CD4-positive, alpha-beta T cell (primary cell): ENCODE results near the gene ZNF787. TPM values are rescaled to one million over a fixed set of nuclear protein-coding genes. Genes with fewer than 3 reads are reported as not detected.

Source experiments
- ATAC-seq: fragments of 200-7000 bp; cut with Tn5 transposase; one replicate; pipeline ENCODE4 v1.10.0; 2022; ENCODE audit warnings: mild to moderate bottlenecking; ENCODE audit not compliant: poor library complexity
- CTCF ChIA-PET: fragments of 350-600 bp; sonication (Branson Sonifier 250); formaldehyde crosslinking; loops from one replicate; lab custom pipeline; 2021; ENCODE audit warnings: antibody characterized with exemption, inconsistent platforms; lab: Charles Lee
- POLR2A ChIA-PET: fragments of 350-600 bp; sonication (Branson Sonifier 250); formaldehyde crosslinking; loops from one replicate; lab custom pipeline; 2021; ENCODE audit warnings: antibody characterized with exemption, inconsistent platforms; lab: Charles Lee
- DNase-seq, 14 experiments: peaks; one replicate each; pipeline ENCODE4 v3.0.0-alpha.2; 2013 to 2020; ENCODE audit warnings: mixed read lengths in 2 of 14
- H3K27ac ChIP-seq, 2 donors: one replicate each; pipeline versions ENCODE4 v1.5.1 to v1.7.0; 2013; ENCODE audit warnings: low read length in 2 of 2, low read depth in 1 of 2, mild to moderate bottlenecking in 1 of 2
- H3K27me3 ChIP-seq, 2 experiments: 1 replicate in 1 of 2; 2 replicates in 1 of 2; pipeline versions ENCODE4 v1.6.1 to v1.7.0; 2013; ENCODE audit warnings: low read length in 2 of 2, control low read depth in 1 of 2, mild to moderate bottlenecking in 1 of 2, moderate library complexity in 1 of 2; ENCODE audit not compliant: insufficient read depth in 2 of 2, control insufficient read depth in 1 of 2
- H3K36me3 ChIP-seq: one replicate; pipeline ENCODE4 v1.6.1; 2013; ENCODE audit warnings: low read length, control low read depth; ENCODE audit not compliant: insufficient read depth
- H3K4me1 ChIP-seq: one replicate; pipeline ENCODE4 v1.6.1; 2013; ENCODE audit warnings: low read length, control low read depth; ENCODE audit not compliant: insufficient read depth
- H3K4me3 ChIP-seq: one replicate; pipeline ENCODE4 v1.5.1; 2013; ENCODE audit warnings: mild to moderate bottlenecking, low read length, moderate library complexity
- H3K9me3 ChIP-seq, 2 experiments: 1 replicate in 1 of 2; 2 replicates in 1 of 2; pipeline versions ENCODE4 v1.6.1 to v1.7.0; 2013; ENCODE audit warnings: low read length in 2 of 2, mild to moderate bottlenecking in 2 of 2, control low read depth in 1 of 2, moderate library complexity in 1 of 2; ENCODE audit not compliant: control insufficient read depth in 1 of 2, insufficient read depth in 1 of 2
- H3K27ac Mint-ChIP-seq: one replicate; pipeline ENCODE4 v1.8.0; 2020; ENCODE audit warnings: mixed read lengths
- H3K27me3 Mint-ChIP-seq: one replicate; pipeline ENCODE4 v1.8.0; 2021; ENCODE audit warnings: mixed read lengths
- H3K36me3 Mint-ChIP-seq: one replicate; pipeline ENCODE4 v1.8.0; 2021; ENCODE audit warnings: low read depth, mixed read lengths
- H3K4me1 Mint-ChIP-seq: one replicate; pipeline ENCODE4 v1.8.0; 2021; ENCODE audit warnings: low read depth, mixed read lengths
- H3K4me3 Mint-ChIP-seq: one replicate; pipeline ENCODE4 v1.8.0; 2020; ENCODE audit warnings: mild to moderate bottlenecking, mixed read lengths
- H3K9me3 Mint-ChIP-seq: one replicate; pipeline ENCODE4 v1.8.0; 2020; ENCODE audit warnings: mixed read lengths
- intact Hi-C, 2 experiments: fragments of 100-400 bp; cut with DNase I in 1 of 2; cut with micrococcal nuclease in 1 of 2; formaldehyde crosslinking; loops; one replicate each; pipeline versions ENCODE4 v1.15.1 to v1.9.0; 2023 to 2025; cut with DNase I, micrococcal nuclease
- total RNA-seq, 174 experiments: library from RNA in 2 of 174; stranded (reverse) in 2 of 174; gene quantifications; one replicate each; pipeline ENCODE4 v1.2.3 and lab custom pipeline; 2021 to 2026
- TF ChIP-seq, protein P1 (sequence below): fragments of 200-600 bp; IDR thresholded peaks from one replicate; pipeline ENCODE4 v1.8.0; 2022; ENCODE audit warnings: antibody characterized with exemption, mild to moderate bottlenecking

ZNF787 gene
- total RNA-seq, 2 experiments from 2014 or later: 11.4 to 11.5 TPM

DNA sequence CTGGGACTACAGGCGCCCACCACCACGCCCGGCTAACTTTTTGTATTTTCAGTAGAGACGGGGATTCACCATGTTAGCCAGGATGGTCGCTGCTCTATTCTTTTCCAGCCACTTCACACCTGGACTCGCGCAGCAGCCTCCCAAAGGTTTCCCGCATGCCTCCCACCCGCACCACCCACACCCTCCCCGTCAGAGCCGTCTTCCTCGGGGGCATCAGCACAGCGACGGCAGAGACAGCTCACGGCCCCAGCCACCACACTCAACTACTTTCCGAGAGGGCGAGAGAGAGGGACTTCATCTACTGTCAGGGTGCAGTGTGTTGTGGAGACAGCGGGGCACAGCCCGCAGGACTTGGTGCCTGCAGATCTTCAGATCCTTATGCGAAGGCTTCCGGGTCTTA is 5.6 kb downstream of the ZNF787 start:
- H3K27ac Mint-ChIP-seq: no peak overlapping the region
- intact Hi-C loops: no loop called here
- ATAC-seq (no peak), DNase-seq (no peak)
- H3K9me3 ChIP-seq: no peaks in the 10 kb centered on the region
- H3K4me3 Mint-ChIP-seq: no peak overlapping the region
- H3K27me3 Mint-ChIP-seq: no peaks in the 10 kb centered on the region
- H3K27me3 ChIP-seq: no peaks in the 10 kb centered on the region
- ChIA-PET CTCF (interaction anchor here (0.6 kb wide), 1 partner anchor 194 kb away, joined by 5 read pairs; no protein-coding TSS in a partner anchor), POLR2A (no interaction called here)
- H3K36me3 Mint-ChIP-seq: peaks cover 5% of the 10 kb centered on the region
- H3K4me3 ChIP-seq: no peak overlapping the region
- no peak overlapping the region for H3K27ac ChIP-seq
- TF ChIP-seq, protein P1, sequence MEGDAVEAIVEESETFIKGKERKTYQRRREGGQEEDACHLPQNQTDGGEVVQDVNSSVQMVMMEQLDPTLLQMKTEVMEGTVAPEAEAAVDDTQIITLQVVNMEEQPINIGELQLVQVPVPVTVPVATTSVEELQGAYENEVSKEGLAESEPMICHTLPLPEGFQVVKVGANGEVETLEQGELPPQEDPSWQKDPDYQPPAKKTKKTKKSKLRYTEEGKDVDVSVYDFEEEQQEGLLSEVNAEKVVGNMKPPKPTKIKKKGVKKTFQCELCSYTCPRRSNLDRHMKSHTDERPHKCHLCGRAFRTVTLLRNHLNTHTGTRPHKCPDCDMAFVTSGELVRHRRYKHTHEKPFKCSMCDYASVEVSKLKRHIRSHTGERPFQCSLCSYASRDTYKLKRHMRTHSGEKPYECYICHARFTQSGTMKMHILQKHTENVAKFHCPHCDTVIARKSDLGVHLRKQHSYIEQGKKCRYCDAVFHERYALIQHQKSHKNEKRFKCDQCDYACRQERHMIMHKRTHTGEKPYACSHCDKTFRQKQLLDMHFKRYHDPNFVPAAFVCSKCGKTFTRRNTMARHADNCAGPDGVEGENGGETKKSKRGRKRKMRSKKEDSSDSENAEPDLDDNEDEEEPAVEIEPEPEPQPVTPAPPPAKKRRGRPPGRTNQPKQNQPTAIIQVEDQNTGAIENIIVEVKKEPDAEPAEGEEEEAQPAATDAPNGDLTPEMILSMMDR: no peak
- no peaks in the 10 kb centered on the region for H3K36me3 ChIP-seq
- H3K4me1 Mint-ChIP-seq: peaks cover 77% of the 10 kb centered on the region
- H3K4me1 ChIP-seq: peaks cover 72% of the 10 kb centered on the region
- H3K9me3 Mint-ChIP-seq: no peaks in the 10 kb centered on the region

DNA sequence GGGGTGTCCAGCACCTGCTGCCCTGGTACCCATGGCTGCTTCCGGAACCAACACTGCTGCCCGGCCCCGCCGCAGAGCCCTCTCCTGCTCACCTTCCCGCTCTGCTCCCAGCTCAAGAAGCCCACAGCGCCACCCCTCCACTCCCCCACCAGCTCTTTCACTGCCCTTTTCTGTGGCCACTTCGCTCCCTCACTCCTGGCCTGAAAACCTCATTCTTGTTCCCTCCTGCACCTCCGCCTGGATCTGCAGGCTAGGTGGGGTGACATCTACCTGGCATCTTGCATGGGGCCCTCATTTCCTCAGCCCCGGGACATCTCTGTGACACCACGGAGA is 6.4 kb downstream of the ZNF787 start:
- Mint-ChIP-seq H3K4me1 (peaks cover 76% of the 10 kb centered on the region), H3K36me3 (peaks cover 5% of the 10 kb centered on the region), H3K9me3 (no peaks in the 10 kb centered on the region), H3K27me3 (no peaks in the 10 kb centered on the region), H3K27ac (peak overlapping the region; percentile 91), H3K4me3 (peak overlapping the region; percentile 30)
- DNase-seq: no peak
- no peaks in the 10 kb centered on the region for H3K9me3 ChIP-seq
- H3K4me3 ChIP-seq: no peak overlapping the region
- peaks cover 65% of the 10 kb centered on the region for H3K4me1 ChIP-seq
- intact Hi-C loops: no loop called here
- TF ChIP-seq, protein P1: no peak
- H3K27ac ChIP-seq: no peak overlapping the region
- POLR2A ChIA-PET: no interaction called here
- CTCF ChIA-PET: no interaction called here
- H3K27me3 ChIP-seq: no peaks in the 10 kb centered on the region
- ATAC-seq: no peak
- no peaks in the 10 kb centered on the region for H3K36me3 ChIP-seq

DNA sequence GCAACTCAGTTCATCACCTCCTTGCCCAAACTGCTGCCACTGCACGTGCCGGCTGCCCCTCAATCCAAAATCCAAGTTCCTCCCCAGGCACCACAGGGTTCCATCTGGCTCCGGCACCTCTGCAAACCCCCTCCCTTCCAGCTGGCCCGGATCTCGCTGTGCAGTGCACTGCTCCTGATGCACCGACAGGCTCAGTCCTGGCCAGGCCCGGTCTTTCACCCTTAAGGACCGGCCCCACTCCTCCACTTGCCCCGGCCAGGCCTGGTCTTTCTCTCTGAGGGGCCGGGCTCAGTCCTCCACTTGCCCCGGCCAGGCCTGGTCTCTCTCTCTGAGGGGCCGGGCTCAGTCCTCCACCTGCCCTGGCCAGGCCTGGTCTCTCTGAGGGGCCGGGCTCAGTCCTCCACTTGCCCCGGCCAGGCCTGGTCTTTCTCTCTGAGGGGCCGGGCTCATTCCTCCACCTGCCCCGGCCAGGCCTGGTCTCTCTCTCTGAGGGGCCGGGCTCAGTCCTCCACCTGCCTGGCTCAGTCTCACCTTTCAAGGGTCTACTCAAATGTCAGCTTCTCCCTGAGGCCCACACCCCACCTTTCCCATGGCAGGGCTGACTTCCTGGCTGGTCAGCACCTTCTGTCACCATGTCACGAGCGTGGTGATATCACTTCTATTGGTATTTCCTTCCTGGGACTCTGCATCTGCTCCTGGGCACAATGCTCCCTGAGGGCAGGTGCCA is 6.9 kb downstream of the ZNF787 start:
- Histone ChIP-seq H3K4me3 (no peak overlapping the region), H3K4me1 (peaks cover 64% of the 10 kb centered on the region), H3K27me3 (no peaks in the 10 kb centered on the region), H3K9me3 (no peaks in the 10 kb centered on the region), H3K36me3 (peaks cover 1% of the 10 kb centered on the region), H3K27ac (no peak overlapping the region)
- peaks cover 71% of the 10 kb centered on the region for H3K4me1 Mint-ChIP-seq
- H3K27ac Mint-ChIP-seq: peak overlapping the region; percentile 91
- intact Hi-C loops: no loop called here
- TF ChIP-seq, protein P1: no peak
- H3K27me3 Mint-ChIP-seq: no peaks in the 10 kb centered on the region
- no peak for DNase-seq
- H3K9me3 Mint-ChIP-seq: no peaks in the 10 kb centered on the region
- CTCF ChIA-PET: no interaction called here
- POLR2A ChIA-PET: no interaction called here
- ATAC-seq: no peak
- H3K36me3 Mint-ChIP-seq: peaks cover 5% of the 10 kb centered on the region
- H3K4me3 Mint-ChIP-seq: peak overlapping the region; percentile 45
